Panc1 (cell line): ENCODE measurements around the gene SLC22A5. TPM values are rescaled to one million over a fixed set of nuclear protein-coding genes. Genes with fewer than 3 reads are reported as not detected.

Experiments used
- ATAC-seq: fragments of 200-7000 bp; cut with Tn5 transposase; 2 replicates; pipeline ENCODE4 v1.9.1; 2020; ENCODE audit warnings: mild to moderate bottlenecking, moderate library complexity
- BruUV-seq: library from RNA; stranded (reverse); fragments of 400-500 nt; replicated peaks from 2 replicates; lab custom pipeline; 2021; lab: Mats Ljungman, UMichigan
- CTCF ChIA-PET: fragments of 300-600 bp; sonication (Branson Sonifier 250); formaldehyde crosslinking; loops from one replicate; lab custom pipeline; 2022; ENCODE audit warnings: antibody characterized with exemption; lab: Charles Lee
- POLR2A ChIA-PET: fragments of 300-600 bp; sonication (Branson Sonifier 250); formaldehyde crosslinking; loops from one replicate; lab custom pipeline; 2022; ENCODE audit warnings: antibody characterized with exemption; lab: Charles Lee
- DNase-seq: peaks from one replicate; pipeline ENCODE4 v3.0.0-alpha.2; 2010; ENCODE audit warnings: low read depth, low spot score
- H3K27ac ChIP-seq: 2 replicates; pipeline ENCODE4 v1.5.1; 2011; ENCODE audit warnings: mild to moderate bottlenecking, low read length, inconsistent platforms
- H3K27me3 ChIP-seq: fragments of 200-500 bp; sonication (Bioruptor generic); 2 replicates; pipeline ENCODE4 v1.6.0; 2014; ENCODE audit warnings: low read length, inconsistent platforms; ENCODE audit not compliant: control insufficient read depth, insufficient read depth
- H3K36me3 ChIP-seq: fragments of 200-500 bp; sonication (Bioruptor generic); 2 replicates; pipeline ENCODE4 v1.5.1; 2014; ENCODE audit warnings: inconsistent platforms, mild to moderate bottlenecking, low read length, moderate library complexity; ENCODE audit not compliant: control insufficient read depth, insufficient read depth
- H3K4me1 ChIP-seq: 2 replicates; pipeline ENCODE4 v1.5.1; 2011; ENCODE audit warnings: inconsistent platforms, mild to moderate bottlenecking, low read length, moderate library complexity; ENCODE audit not compliant: control insufficient read depth, insufficient read depth
- H3K4me3 ChIP-seq, 2 experiments: 2 replicates each; pipeline ENCODE4 v1.5.1; 2011 to 2012; ENCODE audit warnings: low read depth in 2 of 2, low read length in 2 of 2, mild to moderate bottlenecking in 2 of 2, inconsistent platforms in 1 of 2, moderate library complexity in 1 of 2
- H3K9me3 ChIP-seq: fragments of 200-500 bp; sonication (Bioruptor generic); 2 replicates; pipeline ENCODE4 v1.5.1; 2014; ENCODE audit warnings: low read depth, mild to moderate bottlenecking, inconsistent platforms, low read length, moderate library complexity; ENCODE audit not compliant: control insufficient read depth, insufficient read depth
- POLR2AphosphoS5 ChIP-seq: IDR thresholded peaks from 2 replicates; pipeline ENCODE4 v1.6.1; 2012; ENCODE audit warnings: mild to moderate bottlenecking, low read depth, low read length, moderate library complexity
- SIN3A ChIP-seq: IDR thresholded peaks from 2 replicates; pipeline ENCODE4 v1.6.1; 2012; ENCODE audit warnings: low read depth, mild to moderate bottlenecking, low read length, moderate library complexity, borderline replicate concordance; ENCODE audit not compliant: insufficient read depth
- TCF7L2 ChIP-seq: IDR thresholded peaks from 2 replicates; pipeline ENCODE4 v1.6.1; 2011; ENCODE audit warnings: mild to moderate bottlenecking, low read depth, low read length, inconsistent platforms
- in situ Hi-C: cut with HindIII; loops from 2 replicates; pipeline ENCODE4 v1.10.0; 2016; ENCODE audit warnings: low sequenced_read_pairs, low pct_unique_long_range_greater_than_20kb
- intact Hi-C: fragments of 100-400 bp; cut with micrococcal nuclease; formaldehyde crosslinking; loops from one replicate; pipeline ENCODE4 v1.10.0; 2022; ENCODE audit not compliant: unreplicated experiment
- total RNA-seq: library from RNA; stranded (reverse); gene quantifications from one replicate; pipeline ENCODE4 v1.2.1, GENCODE V29; 2021; ENCODE audit not compliant: unreplicated experiment
- TF ChIP-seq, protein P1 (sequence below), 2 experiments: IDR thresholded peaks; 2 replicates each; pipeline ENCODE4 v1.6.1; 2011 to 2012; ENCODE audit warnings: low read depth in 2 of 2, control low read depth in 1 of 2, low read length in 1 of 2, mild to moderate bottlenecking in 1 of 2, moderate library complexity in 1 of 2; ENCODE audit not compliant: insufficient read depth in 1 of 2
- TF ChIP-seq, protein P2 (sequence below): fragments of 450-650 bp; IDR thresholded peaks from 2 replicates; pipeline ENCODE4 v1.5.1; 2017; ENCODE audit warnings: mild to moderate bottlenecking

Gene SLC22A5
- total RNA-seq, 1 experiment from 2014 or later: 9.5 TPM

DNA sequence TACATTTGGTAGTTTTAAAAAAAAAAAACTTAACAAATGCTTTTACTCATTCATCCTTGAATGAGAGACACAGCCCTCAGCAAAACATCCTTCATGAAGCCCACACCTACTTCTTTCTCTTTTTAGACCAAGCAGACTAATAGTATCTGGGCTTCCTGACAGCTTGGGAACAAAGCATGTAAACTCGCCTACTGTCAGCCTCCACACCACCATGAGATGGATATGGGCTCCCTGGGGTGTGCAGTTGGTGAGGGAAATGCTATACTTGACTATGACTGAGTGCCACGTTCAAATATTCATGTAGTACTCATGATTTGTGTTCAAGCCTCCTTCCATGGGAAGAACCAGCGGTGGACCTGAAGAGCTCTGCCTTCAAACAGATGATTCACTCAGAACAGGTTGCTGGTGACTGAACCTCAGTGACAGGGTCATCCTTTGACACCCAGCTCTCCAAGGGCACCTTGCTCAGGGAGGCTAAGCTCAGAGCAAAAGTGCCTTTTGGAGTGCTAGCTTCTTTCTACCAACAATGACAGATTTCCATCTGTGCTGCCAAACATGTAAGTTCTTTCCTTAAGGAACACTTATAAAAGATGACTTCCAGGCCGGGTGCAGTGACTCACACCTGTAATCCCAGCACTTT is 36.8 kb downstream of the SLC22A5 start:
- H3K4me1 ChIP-seq: peaks cover 17% of the 10 kb centered on the region
- POLR2A ChIA-PET: no interaction called here
- no peak overlapping the region for H3K4me3 ChIP-seq
- DNase-seq: no peak
- CTCF ChIA-PET: interaction anchor here (1.2 kb wide), 1 partner anchor 19 kb away, joined by 3 read pairs; no protein-coding TSS in a partner anchor
- H3K27me3 ChIP-seq: no peaks in the 10 kb centered on the region
- no peaks in the 10 kb centered on the region for H3K9me3 ChIP-seq
- no peak for TF ChIP-seq SIN3A
- no peak for TF ChIP-seq POLR2AphosphoS5
- TF ChIP-seq, protein P1, sequence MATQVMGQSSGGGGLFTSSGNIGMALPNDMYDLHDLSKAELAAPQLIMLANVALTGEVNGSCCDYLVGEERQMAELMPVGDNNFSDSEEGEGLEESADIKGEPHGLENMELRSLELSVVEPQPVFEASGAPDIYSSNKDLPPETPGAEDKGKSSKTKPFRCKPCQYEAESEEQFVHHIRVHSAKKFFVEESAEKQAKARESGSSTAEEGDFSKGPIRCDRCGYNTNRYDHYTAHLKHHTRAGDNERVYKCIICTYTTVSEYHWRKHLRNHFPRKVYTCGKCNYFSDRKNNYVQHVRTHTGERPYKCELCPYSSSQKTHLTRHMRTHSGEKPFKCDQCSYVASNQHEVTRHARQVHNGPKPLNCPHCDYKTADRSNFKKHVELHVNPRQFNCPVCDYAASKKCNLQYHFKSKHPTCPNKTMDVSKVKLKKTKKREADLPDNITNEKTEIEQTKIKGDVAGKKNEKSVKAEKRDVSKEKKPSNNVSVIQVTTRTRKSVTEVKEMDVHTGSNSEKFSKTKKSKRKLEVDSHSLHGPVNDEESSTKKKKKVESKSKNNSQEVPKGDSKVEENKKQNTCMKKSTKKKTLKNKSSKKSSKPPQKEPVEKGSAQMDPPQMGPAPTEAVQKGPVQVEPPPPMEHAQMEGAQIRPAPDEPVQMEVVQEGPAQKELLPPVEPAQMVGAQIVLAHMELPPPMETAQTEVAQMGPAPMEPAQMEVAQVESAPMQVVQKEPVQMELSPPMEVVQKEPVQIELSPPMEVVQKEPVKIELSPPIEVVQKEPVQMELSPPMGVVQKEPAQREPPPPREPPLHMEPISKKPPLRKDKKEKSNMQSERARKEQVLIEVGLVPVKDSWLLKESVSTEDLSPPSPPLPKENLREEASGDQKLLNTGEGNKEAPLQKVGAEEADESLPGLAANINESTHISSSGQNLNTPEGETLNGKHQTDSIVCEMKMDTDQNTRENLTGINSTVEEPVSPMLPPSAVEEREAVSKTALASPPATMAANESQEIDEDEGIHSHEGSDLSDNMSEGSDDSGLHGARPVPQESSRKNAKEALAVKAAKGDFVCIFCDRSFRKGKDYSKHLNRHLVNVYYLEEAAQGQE (IDR thresholded peaks at IDR 0.05; ENCODE audit: insufficient read depth in 1 of 2, low read depth in 2 of 2, low read length in 1 of 2): no peak
- TF ChIP-seq TCF7L2: no peak
- TF ChIP-seq, protein P2, sequence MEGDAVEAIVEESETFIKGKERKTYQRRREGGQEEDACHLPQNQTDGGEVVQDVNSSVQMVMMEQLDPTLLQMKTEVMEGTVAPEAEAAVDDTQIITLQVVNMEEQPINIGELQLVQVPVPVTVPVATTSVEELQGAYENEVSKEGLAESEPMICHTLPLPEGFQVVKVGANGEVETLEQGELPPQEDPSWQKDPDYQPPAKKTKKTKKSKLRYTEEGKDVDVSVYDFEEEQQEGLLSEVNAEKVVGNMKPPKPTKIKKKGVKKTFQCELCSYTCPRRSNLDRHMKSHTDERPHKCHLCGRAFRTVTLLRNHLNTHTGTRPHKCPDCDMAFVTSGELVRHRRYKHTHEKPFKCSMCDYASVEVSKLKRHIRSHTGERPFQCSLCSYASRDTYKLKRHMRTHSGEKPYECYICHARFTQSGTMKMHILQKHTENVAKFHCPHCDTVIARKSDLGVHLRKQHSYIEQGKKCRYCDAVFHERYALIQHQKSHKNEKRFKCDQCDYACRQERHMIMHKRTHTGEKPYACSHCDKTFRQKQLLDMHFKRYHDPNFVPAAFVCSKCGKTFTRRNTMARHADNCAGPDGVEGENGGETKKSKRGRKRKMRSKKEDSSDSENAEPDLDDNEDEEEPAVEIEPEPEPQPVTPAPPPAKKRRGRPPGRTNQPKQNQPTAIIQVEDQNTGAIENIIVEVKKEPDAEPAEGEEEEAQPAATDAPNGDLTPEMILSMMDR: no peak
- BruUV-seq: no TSS peak
- intact Hi-C loops: no loop called here
- in situ Hi-C loops: no loop called here
- no peaks in the 10 kb centered on the region for H3K36me3 ChIP-seq
- no peak for ATAC-seq
- H3K27ac ChIP-seq: no peak overlapping the region

DNA sequence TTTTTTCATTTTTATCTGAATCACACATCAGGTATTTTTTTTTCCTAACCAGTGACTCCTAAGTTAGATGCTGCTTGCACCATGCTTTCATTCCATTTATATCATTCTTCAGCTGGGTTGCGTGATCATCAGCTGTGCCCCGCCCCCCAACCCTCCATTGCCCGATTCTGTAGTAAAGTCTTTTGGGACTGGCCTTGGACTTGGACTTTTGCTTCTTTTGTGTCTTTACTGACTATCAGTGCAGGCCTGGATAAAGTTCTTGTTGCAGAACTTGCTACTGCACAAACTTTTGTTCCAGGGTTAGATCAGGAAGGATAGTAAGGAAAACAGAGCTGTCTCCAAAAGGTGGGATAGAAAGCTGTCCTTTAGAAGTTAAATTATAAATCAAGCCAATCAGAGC is 38.5 kb downstream of the SLC22A5 start:
- Histone ChIP-seq H3K27me3 (no peaks in the 10 kb centered on the region), H3K4me1 (peaks cover 30% of the 10 kb centered on the region), H3K9me3 (no peaks in the 10 kb centered on the region), H3K27ac (no peak overlapping the region), H3K36me3 (no peaks in the 10 kb centered on the region), H3K4me3 (no peak overlapping the region)
- in situ Hi-C loops (no loop called here), intact Hi-C loops (no loop called here)
- ATAC-seq (no peak), DNase-seq (no peak)
- TF ChIP-seq, protein P1 (IDR thresholded peaks at IDR 0.05; ENCODE audit: insufficient read depth in 1 of 2, low read depth in 2 of 2, low read length in 1 of 2): no peak
- TF ChIP-seq POLR2AphosphoS5 (no peak), TCF7L2 (no peak)
- ChIA-PET CTCF (no interaction called here), POLR2A (interaction anchor here (0.7 kb wide), 1 partner anchor 310 kb away, joined by 6 read pairs; no protein-coding TSS in a partner anchor)
- BruUV-seq: no TSS peak
